HCT116 (cell line): ENCODE measurements around the gene RGPD3. TPM values are rescaled to one million over a fixed set of nuclear protein-coding genes. Genes with fewer than 3 reads are reported as not detected.

Experiments used
- ATAC-seq: fragments of 200-7000 bp; cut with Tn5 transposase; 2 replicates; pipeline ENCODE4 v1.9.1; 2020; ENCODE audit warnings: mild to moderate bottlenecking, moderate library complexity
- BruUV-seq: library from RNA; stranded (reverse); fragments of 400-500 nt; replicated peaks from 2 replicates; lab custom pipeline; 2021; lab: Mats Ljungman, UMichigan
- CTCF ChIA-PET: fragments of 300-600 bp; sonication (Branson Sonifier 250); formaldehyde crosslinking; loops from one replicate; lab custom pipeline; 2021; ENCODE audit warnings: antibody characterized with exemption; lab: Charles Lee
- POLR2A ChIA-PET: fragments of 300-600, 350-600 bp; sonication (Branson Sonifier 250); formaldehyde crosslinking; loops from one replicate; lab custom pipeline; 2021; ENCODE audit warnings: antibody characterized with exemption; lab: Charles Lee
- RAD21 ChIA-PET, 2 experiments: fragments of 300-600 bp; sonication (Branson Sonifier 250); formaldehyde crosslinking; loops; one replicate each; lab custom pipeline; 2023; ENCODE audit warnings: low total read pairs in 2 of 2; ENCODE audit not compliant: uncharacterized antibody in 2 of 2, unreplicated experiment in 2 of 2, low non-redundant PET in 1 of 2; lab: Charles Lee
- DNase-seq: peaks from one replicate; pipeline ENCODE4 v3.0.0-alpha.2; 2010; ENCODE audit warnings: low read depth, low spot score
- H2AFZ ChIP-seq: fragments of 200-600 bp; shearing (Covaris generic), sonication (generic); 2 replicates; pipeline ENCODE4 v1.6.1; 2017; ENCODE audit warnings: low read depth, mixed run types, mixed read lengths, antibody characterized with exemption, low read length; ENCODE audit not compliant: poor library complexity, severe bottlenecking
- H3K27ac ChIP-seq: 2 replicates; pipeline ENCODE4 v1.5.1; 2012; ENCODE audit warnings: low read depth, low read length
- H3K27me3 ChIP-seq: fragments of 200-600 bp; sonication (generic); 2 replicates; pipeline ENCODE4 v1.6.1; 2016; ENCODE audit warnings: mixed run types, low read length, mixed read lengths; ENCODE audit not compliant: insufficient read depth
- H3K36me3 ChIP-seq, 2 experiments: fragments of 200-500 bp in 1 of 2; fragments of 200-600 bp in 1 of 2; sonication (Bioruptor generic) in 1 of 2; sonication (generic) in 1 of 2; 2 replicates each; pipeline versions ENCODE4 v1.5.1 to v1.6.1; 2014 to 2016; ENCODE audit warnings: low read length in 2 of 2, inconsistent platforms in 1 of 2, mixed read lengths in 1 of 2, mixed run types in 1 of 2; ENCODE audit not compliant: insufficient read depth in 2 of 2, control insufficient read depth in 1 of 2
- H3K4me1 ChIP-seq, 2 experiments: fragments of 200-600 bp in 1 of 2; sonication (generic) in 1 of 2; 2 replicates each; pipeline versions ENCODE4 v1.5.1 to v1.6.1; 2012 to 2017; ENCODE audit warnings: low read length in 2 of 2, inconsistent platforms in 1 of 2, mild to moderate bottlenecking in 1 of 2, mixed read lengths in 1 of 2, mixed run types in 1 of 2, moderate library complexity in 1 of 2; ENCODE audit not compliant: insufficient read depth in 2 of 2, control insufficient read depth in 1 of 2
- H3K4me2 ChIP-seq: fragments of 200-600 bp; sonication (generic); 2 replicates; pipeline ENCODE4 v1.6.1; 2017; ENCODE audit warnings: mixed run types, low read length, mixed read lengths
- H3K4me3 ChIP-seq, 2 experiments: fragments of 200-600 bp in 1 of 2; sonication (generic) in 1 of 2; replicated peaks in 1 of 2; 2 replicates each; pipeline ENCODE4 v1.5.1; 2011 to 2016; ENCODE audit warnings: low read length in 2 of 2, control low read depth in 1 of 2, low read depth in 1 of 2, mild to moderate bottlenecking in 1 of 2, mixed read lengths in 1 of 2, mixed run types in 1 of 2
- H3K79me2 ChIP-seq: fragments of 200-600 bp; sonication (generic); 2 replicates; pipeline ENCODE4 v1.6.1; 2017; ENCODE audit warnings: mild to moderate bottlenecking, mixed run types, low read length, moderate library complexity, mixed read lengths; ENCODE audit not compliant: insufficient read depth
- H3K9ac ChIP-seq: fragments of 200-600 bp; sonication (generic); 2 replicates; pipeline ENCODE4 v1.6.1; 2016; ENCODE audit warnings: low read length, mixed read lengths
- H3K9me2 ChIP-seq: fragments of 200-600 bp; sonication (generic), shearing (Covaris generic); 2 replicates; pipeline ENCODE4 v1.6.1; 2017; ENCODE audit warnings: mixed run types, mild to moderate bottlenecking, moderate library complexity; ENCODE audit not compliant: insufficient read depth
- H3K9me3 ChIP-seq, 2 experiments: fragments of 200-500 bp in 1 of 2; fragments of 200-600 bp in 1 of 2; sonication (Bioruptor generic) in 1 of 2; sonication (generic) in 1 of 2; 2 replicates each; pipeline ENCODE4 v1.6.1; 2014 to 2017; ENCODE audit warnings: low read length in 2 of 2, mixed read lengths in 2 of 2, inconsistent platforms in 1 of 2, low read depth in 1 of 2, mild to moderate bottlenecking in 1 of 2, mixed run types in 1 of 2, moderate library complexity in 1 of 2; ENCODE audit not compliant: control insufficient read depth in 1 of 2, insufficient read depth in 1 of 2
- H4K20me1 ChIP-seq: fragments of 200-600 bp; sonication (generic), shearing (Covaris generic); 2 replicates; pipeline ENCODE4 v1.6.1; 2017; ENCODE audit warnings: mixed run types, mild to moderate bottlenecking, moderate library complexity; ENCODE audit not compliant: insufficient read depth
- CEBPB ChIP-seq: IDR thresholded peaks from 2 replicates; pipeline ENCODE4 v1.6.1; 2012; ENCODE audit warnings: low read depth
- EGR1 ChIP-seq: IDR thresholded peaks from 2 replicates; pipeline ENCODE4 v1.6.1; 2012; ENCODE audit warnings: low read depth
- ELF1 ChIP-seq: IDR thresholded peaks from 2 replicates; pipeline ENCODE4 v1.6.1; 2012; ENCODE audit warnings: low read depth, borderline replicate concordance
- EZH2phosphoT487 ChIP-seq: fragments of 200-600 bp; IDR thresholded peaks from 2 replicates; pipeline ENCODE4 v1.6.1; 2018; ENCODE audit warnings: antibody characterized with exemption, borderline replicate concordance
- FOSL1 ChIP-seq: IDR thresholded peaks from 2 replicates; pipeline ENCODE4 v1.6.1; 2012; ENCODE audit warnings: low read depth
- RAD21 ChIP-seq: IDR thresholded peaks from 2 replicates; pipeline ENCODE4 v1.6.1; 2012; ENCODE audit warnings: low read depth, mild to moderate bottlenecking
- SIN3A ChIP-seq: IDR thresholded peaks from 2 replicates; pipeline ENCODE4 v1.6.1; 2012; ENCODE audit warnings: low read depth
- SRF ChIP-seq: IDR thresholded peaks from 2 replicates; pipeline ENCODE4 v1.6.1; 2012; ENCODE audit warnings: low read depth
- TCF7L2 ChIP-seq: IDR thresholded peaks from 2 replicates; pipeline ENCODE4 v1.7.0; 2011; ENCODE audit warnings: borderline replicate concordance, inconsistent platforms; ENCODE audit not compliant: insufficient read depth, insufficient read length; ENCODE audit errors: extremely low read depth
- YY1 ChIP-seq: IDR thresholded peaks from 2 replicates; pipeline ENCODE4 v1.6.1; 2011; ENCODE audit warnings: low read length, low read depth, moderate library complexity, mild to moderate bottlenecking; ENCODE audit not compliant: insufficient replicate concordance; ENCODE audit errors: extremely low read depth
- intact Hi-C: fragments of 100-400 bp; cut with micrococcal nuclease; formaldehyde crosslinking; loops from 2 replicates; pipeline ENCODE4 v1.10.0; 2022
- total RNA-seq: library from RNA; stranded (reverse); gene quantifications from one replicate; pipeline ENCODE4 v1.2.1, GENCODE V29; 2021; ENCODE audit not compliant: unreplicated experiment
- TF ChIP-seq, protein P1 (sequence below): IDR thresholded peaks from 2 replicates; pipeline ENCODE4 v1.6.1; 2012
- TF ChIP-seq, protein P2 (sequence below): IDR thresholded peaks from 2 replicates; pipeline ENCODE4 v1.6.1; 2011; ENCODE audit warnings: mild to moderate bottlenecking, low read length, moderate library complexity; ENCODE audit not compliant: insufficient replicate concordance; ENCODE audit errors: extremely low read depth
- TF ChIP-seq, protein P3 (sequence below), 3 experiments: fragments of 200-600 bp in 1 of 3; sonication (generic) in 1 of 3; IDR thresholded peaks in 2 of 3; conservative IDR thresholded peaks in 1 of 3; 2 replicates each; pipeline ENCODE4 v1.5.1; 2012 to 2017; ENCODE audit warnings: low read depth in 2 of 3, low read length in 2 of 3, antibody characterized with exemption in 1 of 3, borderline replicate concordance in 1 of 3, control low read depth in 1 of 3, mild to moderate bottlenecking in 1 of 3, mixed read lengths in 1 of 3, mixed run types in 1 of 3, moderate library complexity in 1 of 3; ENCODE audit not compliant: insufficient read depth in 1 of 3

RGPD3 gene
- total RNA-seq, 1 experiment from 2014 or later, result 0.15 TPM

DNA sequence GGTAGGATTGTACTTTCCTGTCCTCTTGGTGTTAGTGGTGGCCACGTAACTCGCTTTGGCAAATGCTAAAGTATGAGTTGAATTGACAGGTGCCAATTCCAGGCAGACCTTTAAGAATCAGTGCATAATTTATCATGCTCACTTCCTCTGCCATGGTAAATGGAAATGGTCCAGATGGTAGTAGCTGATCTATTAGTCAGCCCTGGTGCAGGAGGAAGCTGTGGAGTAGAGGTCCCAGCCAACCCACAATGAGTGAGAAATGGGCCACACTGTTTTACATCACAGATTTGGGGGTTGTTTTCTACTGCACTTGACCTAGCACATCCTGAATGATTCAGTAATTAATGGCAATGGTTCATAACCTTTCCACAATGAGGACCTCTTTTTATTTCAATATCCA, 104.4 kb downstream of the RGPD3 start:
- Histone ChIP-seq H3K9me2 (0 out of 2 replicates have a peak, but pooled peaks cover 3% of the 10 kb centered on the region), H3K27ac (no peak overlapping the region), H3K79me2 (no peaks in the 10 kb centered on the region), H3K27me3 (0 out of 2 replicates have a peak, but pooled peaks cover 3% of the 10 kb centered on the region), H3K9me3 (no peaks in the 10 kb centered on the region), H3K4me3 (no peak overlapping the region), H2AFZ (no peak overlapping the region), H3K36me3 (no peaks in the 10 kb centered on the region), H3K4me1 (no peaks in the 10 kb centered on the region), H3K4me2 (no peak overlapping the region), H3K9ac (no peak overlapping the region), H4K20me1 (no peaks in the 10 kb centered on the region)
- DNase-seq (no peak), ATAC-seq (no peak)
- intact Hi-C loops, result no loop called here
- ChIA-PET POLR2A (no interaction called here), CTCF (no interaction called here), RAD21 (no interaction called here)
- no TSS peak for BruUV-seq
- TF ChIP-seq SRF (no peak), SIN3A (no peak), YY1 (no peak), CEBPB (no peak), EZH2phosphoT487 (no peak), RAD21 (no peak), FOSL1 (no peak), TCF7L2 (no peak), ELF1 (no peak), EGR1 (no peak)
- TF ChIP-seq, protein P1, sequence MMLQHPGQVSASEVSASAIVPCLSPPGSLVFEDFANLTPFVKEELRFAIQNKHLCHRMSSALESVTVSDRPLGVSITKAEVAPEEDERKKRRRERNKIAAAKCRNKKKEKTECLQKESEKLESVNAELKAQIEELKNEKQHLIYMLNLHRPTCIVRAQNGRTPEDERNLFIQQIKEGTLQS, result no peak
- TF ChIP-seq, protein P2, sequence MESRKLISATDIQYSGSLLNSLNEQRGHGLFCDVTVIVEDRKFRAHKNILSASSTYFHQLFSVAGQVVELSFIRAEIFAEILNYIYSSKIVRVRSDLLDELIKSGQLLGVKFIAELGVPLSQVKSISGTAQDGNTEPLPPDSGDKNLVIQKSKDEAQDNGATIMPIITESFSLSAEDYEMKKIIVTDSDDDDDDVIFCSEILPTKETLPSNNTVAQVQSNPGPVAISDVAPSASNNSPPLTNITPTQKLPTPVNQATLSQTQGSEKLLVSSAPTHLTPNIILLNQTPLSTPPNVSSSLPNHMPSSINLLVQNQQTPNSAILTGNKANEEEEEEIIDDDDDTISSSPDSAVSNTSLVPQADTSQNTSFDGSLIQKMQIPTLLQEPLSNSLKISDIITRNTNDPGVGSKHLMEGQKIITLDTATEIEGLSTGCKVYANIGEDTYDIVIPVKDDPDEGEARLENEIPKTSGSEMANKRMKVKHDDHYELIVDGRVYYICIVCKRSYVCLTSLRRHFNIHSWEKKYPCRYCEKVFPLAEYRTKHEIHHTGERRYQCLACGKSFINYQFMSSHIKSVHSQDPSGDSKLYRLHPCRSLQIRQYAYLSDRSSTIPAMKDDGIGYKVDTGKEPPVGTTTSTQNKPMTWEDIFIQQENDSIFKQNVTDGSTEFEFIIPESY, result no peak
- TF ChIP-seq, protein P3, sequence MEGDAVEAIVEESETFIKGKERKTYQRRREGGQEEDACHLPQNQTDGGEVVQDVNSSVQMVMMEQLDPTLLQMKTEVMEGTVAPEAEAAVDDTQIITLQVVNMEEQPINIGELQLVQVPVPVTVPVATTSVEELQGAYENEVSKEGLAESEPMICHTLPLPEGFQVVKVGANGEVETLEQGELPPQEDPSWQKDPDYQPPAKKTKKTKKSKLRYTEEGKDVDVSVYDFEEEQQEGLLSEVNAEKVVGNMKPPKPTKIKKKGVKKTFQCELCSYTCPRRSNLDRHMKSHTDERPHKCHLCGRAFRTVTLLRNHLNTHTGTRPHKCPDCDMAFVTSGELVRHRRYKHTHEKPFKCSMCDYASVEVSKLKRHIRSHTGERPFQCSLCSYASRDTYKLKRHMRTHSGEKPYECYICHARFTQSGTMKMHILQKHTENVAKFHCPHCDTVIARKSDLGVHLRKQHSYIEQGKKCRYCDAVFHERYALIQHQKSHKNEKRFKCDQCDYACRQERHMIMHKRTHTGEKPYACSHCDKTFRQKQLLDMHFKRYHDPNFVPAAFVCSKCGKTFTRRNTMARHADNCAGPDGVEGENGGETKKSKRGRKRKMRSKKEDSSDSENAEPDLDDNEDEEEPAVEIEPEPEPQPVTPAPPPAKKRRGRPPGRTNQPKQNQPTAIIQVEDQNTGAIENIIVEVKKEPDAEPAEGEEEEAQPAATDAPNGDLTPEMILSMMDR (IDR thresholded peaks at IDR 0.05 in 2 of 3, conservative IDR thresholded peaks at IDR 0.05 in 1 of 3; ENCODE audit: borderline replicate concordance in 1 of 3, insufficient read depth in 1 of 3, low read depth in 2 of 3, low read length in 2 of 3), result no peak
